MM.1S (cell line): ENCODE results near the gene RIMKLB.

ENCODE experiments used
- DNase-seq: peaks from one replicate; pipeline ENCODE4 v3.0.0-alpha.2; 2015
- H2AFZ ChIP-seq: fragments of 300-600 bp; sonication (generic); 2 replicates; pipeline ENCODE4 v1.6.0; 2016; ENCODE audit warnings: antibody characterized with exemption, low read length
- H3F3A ChIP-seq: fragments of 300-600 bp; sonication (generic); 2 replicates; pipeline ENCODE4 v1.6.1; 2016; ENCODE audit warnings: mild to moderate bottlenecking, antibody characterized with exemption, low read length, moderate library complexity, mixed read lengths; ENCODE audit not compliant: insufficient read depth
- H3K27ac ChIP-seq: fragments of 300-600 bp; sonication (generic); 2 replicates; pipeline ENCODE4 v1.5.1; 2016; ENCODE audit warnings: mild to moderate bottlenecking, low read length
- H3K27me3 ChIP-seq: fragments of 300-600 bp; sonication (generic); replicated peaks from 2 replicates; pipeline ENCODE4 v1.6.0; 2016; ENCODE audit warnings: low read length; ENCODE audit not compliant: insufficient read depth
- H3K36me3 ChIP-seq: fragments of 300-600 bp; sonication (generic); replicated peaks from 2 replicates; pipeline ENCODE4 v1.6.1; 2016; ENCODE audit warnings: mild to moderate bottlenecking, low read length, mixed read lengths; ENCODE audit not compliant: insufficient read depth
- H3K4me1 ChIP-seq: fragments of 300-600 bp; sonication (generic); 2 replicates; pipeline ENCODE4 v1.6.1; 2016; ENCODE audit warnings: low read length, mixed read lengths
- H3K4me2 ChIP-seq: fragments of 300-600 bp; sonication (generic); 2 replicates; pipeline ENCODE4 v1.6.0; 2016; ENCODE audit warnings: low read depth, low read length
- H3K4me3 ChIP-seq: fragments of 300-600 bp; sonication (generic); 2 replicates; pipeline ENCODE4 v1.5.1; 2016; ENCODE audit warnings: low read length, mixed read lengths
- H3K79me2 ChIP-seq: fragments of 300-600 bp; sonication (generic); 2 replicates; pipeline ENCODE4 v1.6.1; 2016; ENCODE audit warnings: mixed run types, low read length, mixed read lengths
- H3K9ac ChIP-seq: fragments of 300-600 bp; sonication (generic); 2 replicates; pipeline ENCODE4 v1.6.1; 2016; ENCODE audit warnings: low read length, mixed read lengths
- H3K9me2 ChIP-seq: fragments of 300-600 bp; sonication (generic); replicated peaks from 2 replicates; pipeline ENCODE4 v1.6.1; 2016; ENCODE audit warnings: mild to moderate bottlenecking, low read length, mixed read lengths; ENCODE audit not compliant: insufficient read depth
- H3K9me3 ChIP-seq: fragments of 300-600 bp; sonication (generic); replicated peaks from 2 replicates; pipeline ENCODE4 v1.6.1; 2016; ENCODE audit warnings: mild to moderate bottlenecking, low read length, mixed read lengths; ENCODE audit not compliant: insufficient read depth
- H4K20me1 ChIP-seq: fragments of 300-600 bp; sonication (generic); 2 replicates; pipeline ENCODE4 v1.6.1; 2016; ENCODE audit warnings: mild to moderate bottlenecking, low read length, moderate library complexity, mixed read lengths; ENCODE audit not compliant: insufficient read depth
- CTCF ChIP-seq: fragments of 300-600 bp; sonication (generic); IDR thresholded peaks from 2 replicates; pipeline ENCODE4 v1.5.1; 2016; ENCODE audit warnings: antibody characterized with exemption, low read length, mixed read lengths
- EZH2 ChIP-seq: fragments of 300-600 bp; sonication (generic); optimal IDR thresholded peaks from 2 replicates; pipeline ENCODE3; 2017; ENCODE audit warnings: low read depth, mild to moderate bottlenecking, antibody characterized with exemption, low read length, mixed read lengths
- EZH2phosphoT487 ChIP-seq: fragments of 300-600 bp; sonication (generic); IDR thresholded peaks from 2 replicates; pipeline ENCODE4 v1.6.1; 2018; ENCODE audit warnings: antibody characterized with exemption, low read length

Gene RIMKLB

GRCh38 chr12:8828257-8829124, 130.7 kb downstream of the RIMKLB start:
- no peaks in the 10 kb centered on the region for H3K36me3 ChIP-seq
- H3K27ac ChIP-seq, result no peak overlapping the region
- H3K4me1 ChIP-seq, result no peaks in the 10 kb centered on the region
- no peaks in the 10 kb centered on the region for H3K9me3 ChIP-seq
- H3K79me2 ChIP-seq, result no peaks in the 10 kb centered on the region
- no peaks in the 10 kb centered on the region for H4K20me1 ChIP-seq
- H2AFZ ChIP-seq, result no peak overlapping the region
- H3K4me3 ChIP-seq, result no peak overlapping the region
- H3K9me2 ChIP-seq, result no peaks in the 10 kb centered on the region
- no peak for DNase-seq
- no peak for TF ChIP-seq EZH2phosphoT487
- no peak for TF ChIP-seq EZH2
- TF ChIP-seq CTCF, result no peak
- H3K9ac ChIP-seq, result no peak overlapping the region
- H3F3A ChIP-seq, result no peaks in the 10 kb centered on the region
- H3K27me3 ChIP-seq, result no peaks in the 10 kb centered on the region
- no peak overlapping the region for H3K4me2 ChIP-seq

GRCh38 chr12:8829125-8829518, 131.3 kb downstream of the RIMKLB start:
- TF ChIP-seq EZH2phosphoT487, result no peak
- H3K9ac ChIP-seq, result no peak overlapping the region

GRCh38 chr12:8829621-8830020, 131.8 kb downstream of the RIMKLB start:
- Histone ChIP-seq H3K4me3 (no peak overlapping the region), H3K79me2 (no peaks in the 10 kb centered on the region), H4K20me1 (no peaks in the 10 kb centered on the region), H3K27me3 (no peaks in the 10 kb centered on the region), H3K9me2 (no peaks in the 10 kb centered on the region), H2AFZ (no peak overlapping the region), H3K9ac (no peak overlapping the region), H3K27ac (no peak overlapping the region), H3K4me1 (no peaks in the 10 kb centered on the region), H3K36me3 (no peaks in the 10 kb centered on the region), H3K9me3 (no peaks in the 10 kb centered on the region), H3F3A (no peaks in the 10 kb centered on the region), H3K4me2 (no peak overlapping the region)
- DNase-seq, result no peak
- TF ChIP-seq CTCF, result no peak
- TF ChIP-seq EZH2phosphoT487, result no peak
- TF ChIP-seq EZH2, result no peak

More at GRCh38 chr12:8829125-8829518, 131.3 kb downstream of the RIMKLB start:
- H3K4me2 ChIP-seq, result no peak overlapping the region
- no peaks in the 10 kb centered on the region for H3K4me1 ChIP-seq
- H4K20me1 ChIP-seq, result no peaks in the 10 kb centered on the region
- no peaks in the 10 kb centered on the region for H3K36me3 ChIP-seq
- no peak overlapping the region for H3K4me3 ChIP-seq
- H3K9me2 ChIP-seq, result no peaks in the 10 kb centered on the region
- H2AFZ ChIP-seq, result no peak overlapping the region
- H3K9me3 ChIP-seq, result no peaks in the 10 kb centered on the region
- no peaks in the 10 kb centered on the region for H3F3A ChIP-seq
- DNase-seq, result no peak
- no peaks in the 10 kb centered on the region for H3K79me2 ChIP-seq
- no peak overlapping the region for H3K27ac ChIP-seq
- no peaks in the 10 kb centered on the region for H3K27me3 ChIP-seq

- Histone ChIP-seq H3K36me3 (no peaks in the 10 kb centered on the region), H3K9me2 (no peaks in the 10 kb centered on the region), H3K4me1 (no peaks in the 10 kb centered on the region), H3K9me3 (no peaks in the 10 kb centered on the region), H3K27me3 (no peaks in the 10 kb centered on the region), H4K20me1 (no peaks in the 10 kb centered on the region), H3K4me2 (no peak overlapping the region), H3K27ac (no peak overlapping the region), H3F3A (no peaks in the 10 kb centered on the region), H3K4me3 (no peak overlapping the region), H3K9ac (no peak overlapping the region), H3K79me2 (no peaks in the 10 kb centered on the region), H2AFZ (no peak overlapping the region)
- DNase-seq, result no peak
- TF ChIP-seq EZH2, result no peak
- no peak for TF ChIP-seq EZH2phosphoT487
- TF ChIP-seq CTCF, result no peak
Observed at GRCh38 chr12:8831116-8831515, 133.3 kb downstream of the RIMKLB start.
